Endothelial cell (in vitro differentiated cells): ENCODE measurements around the gene SUPT7L. TPM values are rescaled to one million over a fixed set of nuclear protein-coding genes. Genes with fewer than 3 reads are reported as not detected.

Experiments
- DNase-seq: peaks from one replicate; pipeline ENCODE4 v3.0.0; 2021; ENCODE audit warnings: low spot score
- H3K27ac Mint-ChIP-seq: one replicate; pipeline ENCODE4 v1.8.0; 2021; ENCODE audit warnings: mixed read lengths, inconsistent platforms; ENCODE audit not compliant: unreplicated experiment
- H3K27me3 Mint-ChIP-seq: one replicate; pipeline ENCODE4 v1.8.0; 2021; ENCODE audit warnings: mild to moderate bottlenecking, moderate library complexity, mixed read lengths, inconsistent platforms; ENCODE audit not compliant: unreplicated experiment
- H3K36me3 Mint-ChIP-seq: one replicate; pipeline ENCODE4 v1.8.0; 2021; ENCODE audit warnings: mild to moderate bottlenecking, low read depth, mixed read lengths, inconsistent platforms; ENCODE audit not compliant: unreplicated experiment
- H3K4me1 Mint-ChIP-seq: one replicate; pipeline ENCODE4 v1.8.0; 2021; ENCODE audit warnings: mild to moderate bottlenecking, mixed read lengths, inconsistent platforms; ENCODE audit not compliant: unreplicated experiment
- H3K4me3 Mint-ChIP-seq: one replicate; pipeline ENCODE4 v1.8.0; 2021; ENCODE audit warnings: mild to moderate bottlenecking, mixed read lengths, inconsistent platforms; ENCODE audit not compliant: unreplicated experiment
- H3K9me3 Mint-ChIP-seq: one replicate; pipeline ENCODE4 v1.8.0; 2021; ENCODE audit warnings: mixed read lengths, inconsistent platforms; ENCODE audit not compliant: unreplicated experiment
- CTCF ChIP-seq: fragments of 200-600 bp; sonication (generic); IDR thresholded peaks from one replicate; pipeline ENCODE4 v1.5.0; 2021; ENCODE audit warnings: antibody characterized with exemption; ENCODE audit not compliant: unreplicated experiment
- long read RNA-seq: library from polyadenylated mRNA; unstranded; transcript quantifications from one replicate; pipeline ENCODE4 v2.0.0, GENCODE V29; 2020; ENCODE audit not compliant: unreplicated experiment
- total RNA-seq: library from RNA; stranded (reverse); fragmentation: NEBNext Ultra II Directional; extraction: Animal tissue kit (Norgen Biotek cat#: 25700); gene quantifications from one replicate; pipeline ENCODE4 v1.2.1, GENCODE V29; 2021; ENCODE audit not compliant: unreplicated experiment

SUPT7L gene
- total RNA-seq = 39.1 TPM
- long read RNA-seq, full-length matches to known transcripts = 38 of 50 reads
- long read RNA-seq, partial matches to known transcripts = 3 of 50 reads
- long read RNA-seq, other reads (novel, unspliced or antisense) = 9 of 50 reads

GRCh38 chr2:27663285-27664153 lies at the start of gene SUPT7L, which contains the start of gene SLC4A1AP:
Gene SUPT7L (minus strand): TSS chr2:27663614. CDS start chr2:27662192, 1,422 bp downstream.
Gene SLC4A1AP (plus strand): TSS chr2:27663889. CDS start chr2:27663915, 26 bp downstream.
- Mint-ChIP-seq H3K27ac (peak within 1 kb of the TSS; percentile 99), H3K4me1 (peaks cover 32% of the 10 kb centered on the region), H3K27me3 (peaks cover 3% of the 10 kb centered on the region), H3K9me3 (no peaks in the 10 kb centered on the region), H3K36me3 (peaks cover 17% of the 10 kb centered on the region), H3K4me3 (peak within 1 kb of the TSS; percentile 100)
- peak; percentile 66 for DNase-seq
- TF ChIP-seq CTCF = no peak

- no peak for TF ChIP-seq CTCF
- Mint-ChIP-seq H3K4me3 (no peak overlapping the region), H3K36me3 (no peaks in the 10 kb centered on the region), H3K27ac (no peak overlapping the region), H3K9me3 (no peaks in the 10 kb centered on the region), H3K27me3 (peaks cover 12% of the 10 kb centered on the region), H3K4me1 (peaks cover 21% of the 10 kb centered on the region)
- DNase-seq = no peak
Measured at GRCh38 chr2:27713201-27713600, 49.8 kb upstream of the SUPT7L start.

GRCh38 chr2:27712522-27712921 lies 49.1 kb upstream of the SUPT7L start:
- Mint-ChIP-seq H3K9me3 (no peaks in the 10 kb centered on the region), H3K27ac (no peak overlapping the region), H3K4me3 (peak overlapping the region; percentile 9), H3K27me3 (peaks cover 12% of the 10 kb centered on the region), H3K4me1 (peaks cover 21% of the 10 kb centered on the region), H3K36me3 (no peaks in the 10 kb centered on the region)
- DNase-seq = no peak
- TF ChIP-seq CTCF = no peak

GRCh38 chr2:27711804-27712203 lies 48.4 kb upstream of the SUPT7L start:
- no peak for DNase-seq
- H3K4me1 Mint-ChIP-seq = peaks cover 17% of the 10 kb centered on the region
- no peaks in the 10 kb centered on the region for H3K9me3 Mint-ChIP-seq
- H3K4me3 Mint-ChIP-seq = no peak overlapping the region
- TF ChIP-seq CTCF = no peak
- no peak overlapping the region for H3K27ac Mint-ChIP-seq
- H3K36me3 Mint-ChIP-seq = no peaks in the 10 kb centered on the region
- peaks cover 8% of the 10 kb centered on the region for H3K27me3 Mint-ChIP-seq
